K562 (cell line): ENCODE results near the gene RARG. TPM values are rescaled to one million over a fixed set of nuclear protein-coding genes. Genes with fewer than 3 reads are reported as not detected.

Source experiments
- CTBP1 ChIP-seq: fragments of 450-650 bp; IDR thresholded peaks from 2 replicates; pipeline ENCODE4 v1.6.1; 2016; ENCODE audit warnings: borderline replicate concordance
- FOXJ3 ChIP-seq: sonication (generic); formaldehyde crosslinking; IDR thresholded peaks from 2 replicates; pipeline ENCODE4 v1.4.0; 2020; ENCODE audit warnings: mild to moderate bottlenecking, missing genetic modification reagents
- GATAD2B ChIP-seq: fragments of 450-650 bp; IDR thresholded peaks from 2 replicates; pipeline ENCODE4 v1.6.1; 2017; ENCODE audit warnings: mild to moderate bottlenecking, borderline replicate concordance
- HDAC2 ChIP-seq: fragments of 450-650 bp; IDR thresholded peaks from 2 replicates; pipeline ENCODE4 v1.6.1; 2016; ENCODE audit warnings: mild to moderate bottlenecking
- HLTF ChIP-seq: fragments of 450-650 bp; IDR thresholded peaks from 2 replicates; pipeline ENCODE4 v1.6.1; 2016
- IRF1 ChIP-seq: sonication (generic); formaldehyde crosslinking; IDR thresholded peaks from 2 replicates; pipeline ENCODE4 v1.8.0; 2022; ENCODE audit warnings: missing genetic modification reagents, mild to moderate bottlenecking, borderline replicate concordance
- KDM5B ChIP-seq: fragments of 200-600 bp; sonication (generic); IDR thresholded peaks from 2 replicates; pipeline ENCODE4 v1.6.1; 2012; ENCODE audit warnings: low read depth, mild to moderate bottlenecking, moderate library complexity, low read length, control low read depth, inconsistent platforms; ENCODE audit not compliant: insufficient replicate concordance
- L3MBTL2 ChIP-seq: fragments of 450-650 bp; IDR thresholded peaks from 2 replicates; pipeline ENCODE4 v1.6.1; 2016; ENCODE audit warnings: mild to moderate bottlenecking, moderate library complexity
- LARP7 ChIP-seq: fragments of 450-650 bp; IDR thresholded peaks from 2 replicates; pipeline ENCODE4 v1.6.1; 2016
- MAX ChIP-seq: sonication (generic); formaldehyde crosslinking; IDR thresholded peaks from 2 replicates; pipeline ENCODE4 v1.9.0; 2022; ENCODE audit warnings: mild to moderate bottlenecking, missing genetic modification reagents
- MXD1 ChIP-seq: fragments of 250-450 bp; sonication (Bioruptor Pico); IDR thresholded peaks from 2 replicates; pipeline ENCODE4 v1.8.0; 2021; ENCODE audit warnings: borderline replicate concordance, mild to moderate bottlenecking, moderate library complexity; ENCODE audit not compliant: poor library complexity, severe bottlenecking
- NCOA2 ChIP-seq, 2 experiments: fragments of 450-650 bp; IDR thresholded peaks; 2 replicates each; pipeline ENCODE4 v1.6.1; 2018; ENCODE audit warnings: mild to moderate bottlenecking in 2 of 2, moderate library complexity in 1 of 2; ENCODE audit not compliant: partially characterized antibody in 2 of 2
- NCOR1 ChIP-seq: fragments of 450-650 bp; IDR thresholded peaks from 2 replicates; pipeline ENCODE4 v1.6.1; 2016; ENCODE audit warnings: mild to moderate bottlenecking, moderate library complexity
- RBFOX2 ChIP-seq: fragments of 200-400 bp; formaldehyde crosslinking; IDR thresholded peaks from 2 replicates; pipeline ENCODE4 v1.6.1; 2017; ENCODE audit warnings: low read depth, mild to moderate bottlenecking, low read length, moderate library complexity
- RBM25 ChIP-seq: fragments of 200-400 bp; formaldehyde crosslinking; IDR thresholded peaks from 2 replicates; pipeline ENCODE4 v1.6.1; 2018; ENCODE audit warnings: low read length, low read depth, moderate library complexity; ENCODE audit not compliant: severe bottlenecking
- RBM39 ChIP-seq: fragments of 200-400 bp; formaldehyde crosslinking; optimal IDR thresholded peaks from 2 replicates; pipeline ENCODE3; 2018; ENCODE audit warnings: low read depth, low read length
- RCOR1 ChIP-seq, 2 experiments: IDR thresholded peaks; 2 replicates each; pipeline ENCODE4 v1.6.1; 2012; ENCODE audit warnings: low read depth in 2 of 2, low read length in 2 of 2, borderline replicate concordance in 1 of 2, improper control_type of control experiment in 1 of 2
- SMAD2 ChIP-seq: fragments of 150-350 bp; IDR thresholded peaks from 2 replicates; pipeline ENCODE4 v1.6.1; 2014; ENCODE audit warnings: low read depth, mild to moderate bottlenecking, low read length
- SRSF1 ChIP-seq: fragments of 200-400 bp; formaldehyde crosslinking; IDR thresholded peaks from 2 replicates; pipeline ENCODE4 v1.6.1; 2017; ENCODE audit warnings: mild to moderate bottlenecking, low read depth, low read length, moderate library complexity
- TAF15 ChIP-seq: fragments of 200-400 bp; formaldehyde crosslinking; IDR thresholded peaks from 2 replicates; pipeline ENCODE4 v1.6.1; 2017; ENCODE audit warnings: mild to moderate bottlenecking, low read depth, low read length, moderate library complexity
- TAL1 ChIP-seq: fragments of 450-650 bp; IDR thresholded peaks from 2 replicates; pipeline ENCODE4 v1.6.1; 2016; ENCODE audit warnings: mild to moderate bottlenecking
- TEAD1 ChIP-seq, 2 experiments: fragments of 450-650 bp in 1 of 2; sonication (generic) in 1 of 2; formaldehyde crosslinking; IDR thresholded peaks; 2 replicates each; pipeline versions ENCODE4 v1.4.0 to v1.8.0; 2020 to 2022; ENCODE audit warnings: mild to moderate bottlenecking in 2 of 2, missing genetic modification reagents in 1 of 2
- YY1 ChIP-seq, 3 experiments: IDR thresholded peaks; 2 replicates each; pipeline ENCODE4 v1.6.1; 2011; ENCODE audit warnings: low read length in 2 of 3, mild to moderate bottlenecking in 2 of 3, moderate library complexity in 2 of 3, borderline replicate concordance in 1 of 3, control low read depth in 1 of 3, low read depth in 1 of 3; ENCODE audit not compliant: insufficient read depth in 3 of 3, insufficient replicate concordance in 2 of 3, control insufficient read depth in 1 of 3, insufficient read length in 1 of 3; ENCODE audit errors: extremely low read depth in 1 of 3
- ZNF280A ChIP-seq: fragments of 450-650 bp; IDR thresholded peaks from 2 replicates; pipeline ENCODE4 v1.6.1; 2018; ENCODE audit warnings: mild to moderate bottlenecking, low read depth; ENCODE audit not compliant: partially characterized antibody
- ZNF41 ChIP-seq: fragments of 250-450 bp; sonication (Bioruptor Pico); conservative IDR thresholded peaks from 2 replicates; pipeline ENCODE4 v1.4.0; 2020; ENCODE audit warnings: mild to moderate bottlenecking
- ZNF764 ChIP-seq: fragments of 250-450 bp; sonication (Bioruptor Pico); IDR thresholded peaks from 2 replicates; pipeline ENCODE4 v1.4.0; 2020; ENCODE audit warnings: low read depth, mild to moderate bottlenecking, moderate library complexity
- ZNF830 ChIP-seq: fragments of 250-450 bp; sonication (Bioruptor Pico); IDR thresholded peaks from 2 replicates; pipeline ENCODE4 v1.5.0; 2021; ENCODE audit warnings: mild to moderate bottlenecking
- polyA plus RNA-seq, 8 experiments: library from polyadenylated mRNA; depleted of rRNA in 4 of 8; stranded (reverse) in 5 of 8; unstranded in 3 of 8; fragments of >200 nt; fragmentation: Nextera tagmentation in 2 of 8; fragmentation: Illumina TruSeq in 1 of 8; extraction: Ambion mirVana in 2 of 8; extraction: Trizol in 1 of 8; gene quantifications; 2 replicates each; pipeline versions ENCODE4 v1.2.1 to v1.2.3, GENCODE V29; 2011 to 2014; ENCODE audit warnings: inconsistent platforms in 1 of 8, missing spikeins in 1 of 8
- total RNA-seq, 7 experiments: library from RNA; depleted of rRNA in 6 of 7; stranded (reverse); fragments of >200 nt in 6 of 7; fragmentation: Illumina TruSeq in 2 of 7; extraction: Trizol in 2 of 7; gene quantifications; 2 replicates each; pipeline versions ENCODE4 v1.2.1 to v1.2.3, GENCODE V29; 2011 to 2021; ENCODE audit warnings: low replicate concordance in 1 of 7

RARG gene
- total and polyA plus RNA-seq, 9 of the 15 experiments (the other 6 are each of a cell fraction or from before 2014, with no cell fraction given): 0.18 to 7.6 (median 3.8) TPM

- TF ChIP-seq ZNF830 (CRISPR knock-in tag) (no peak), ZNF280A (peak; percentile 18), HDAC2 (no peak), HLTF (peak; percentile 51; the same call in 1 of the 2 replicates), NCOA2 (IDR thresholded peaks at IDR 0.05; ENCODE audit: partially characterized antibody in 2 of 2) (no peak), IRF1 (CRISPR knock-in tag) (no peak), MAX (CRISPR knock-in tag) (no peak), FOXJ3 (CRISPR knock-in tag) (no peak), SMAD2 (no peak), RBFOX2 (no peak), RBM25 (no peak), KDM5B (no peak), TEAD1 (CRISPR knock-in tag; IDR thresholded peaks at IDR 0.05) (no peak), MXD1 (CRISPR knock-in tag) (no peak), GATAD2B (no peak), RBM39 (no peak), TAF15 (no peak), SRSF1 (no peak), NCOR1 (no peak), CTBP1 (no peak), LARP7 (0 out of 2 replicates have a peak, but pooled peaks have one; percentile 82), RCOR1 (IDR thresholded peaks at IDR 0.05; ENCODE audit: borderline replicate concordance in 1 of 2, low read depth in 2 of 2, low read length in 2 of 2) (no peak), ZNF41 (CRISPR knock-in tag) (no peak), L3MBTL2 (no peak), ZNF764 (CRISPR knock-in tag) (no peak), YY1 (IDR thresholded peaks at IDR 0.05; ENCODE audit: borderline replicate concordance in 1 of 3, control insufficient read depth in 1 of 3, extremely low read depth in 1 of 3, insufficient read depth in 3 of 3, insufficient read length in 1 of 3, insufficient replicate concordance in 2 of 3, low read depth in 1 of 3, low read length in 2 of 3) (no peak), TAL1 (no peak)
These were observed 9.8 kb downstream of the RARG start (continued) for GRCh38 chr12:53222170-53222721.
